ENCODE results near the gene TRAPPC12. TPM values are rescaled to one million over a fixed set of nuclear protein-coding genes. Genes with fewer than 3 reads are reported as not detected.
"Not testable (repeated sequence)": the region's sequence is repeated elsewhere in the genome, so short reads cannot be mapped to it uniquely, and the experiment has no call there.

Gene TRAPPC12
- total RNA-seq, 4 donors from 2014 or later = 93.0 to 198 (median 108) TPM

- Histone ChIP-seq H3K27me3 (no peaks in the 10 kb centered on the region), H3K27ac (peak overlapping the region; percentile 85 to 89 (median 86)), H3K4me3 (replicated peaks in 1 of 3) (no peak overlapping the region), H3K36me3 (peaks cover 4 to 8% of the 10 kb centered on the region in 2 donors), H3K4me1 (peaks cover 40 to 53% of the 10 kb centered on the region in 2 donors), H3K9me3 (no peaks in the 10 kb centered on the region)
- intact Hi-C loops (cut with DNase I) = no loop called here
- WGBS, 2 donors = 62 to 67% methylated on average over 20 of the region's 20 CpGs
- peak; percentile 38 to 47 for DNase-seq
- TF ChIP-seq POLR2A (IDR thresholded peaks at IDR 0.05) = no peak
- TF ChIP-seq, protein P1, sequence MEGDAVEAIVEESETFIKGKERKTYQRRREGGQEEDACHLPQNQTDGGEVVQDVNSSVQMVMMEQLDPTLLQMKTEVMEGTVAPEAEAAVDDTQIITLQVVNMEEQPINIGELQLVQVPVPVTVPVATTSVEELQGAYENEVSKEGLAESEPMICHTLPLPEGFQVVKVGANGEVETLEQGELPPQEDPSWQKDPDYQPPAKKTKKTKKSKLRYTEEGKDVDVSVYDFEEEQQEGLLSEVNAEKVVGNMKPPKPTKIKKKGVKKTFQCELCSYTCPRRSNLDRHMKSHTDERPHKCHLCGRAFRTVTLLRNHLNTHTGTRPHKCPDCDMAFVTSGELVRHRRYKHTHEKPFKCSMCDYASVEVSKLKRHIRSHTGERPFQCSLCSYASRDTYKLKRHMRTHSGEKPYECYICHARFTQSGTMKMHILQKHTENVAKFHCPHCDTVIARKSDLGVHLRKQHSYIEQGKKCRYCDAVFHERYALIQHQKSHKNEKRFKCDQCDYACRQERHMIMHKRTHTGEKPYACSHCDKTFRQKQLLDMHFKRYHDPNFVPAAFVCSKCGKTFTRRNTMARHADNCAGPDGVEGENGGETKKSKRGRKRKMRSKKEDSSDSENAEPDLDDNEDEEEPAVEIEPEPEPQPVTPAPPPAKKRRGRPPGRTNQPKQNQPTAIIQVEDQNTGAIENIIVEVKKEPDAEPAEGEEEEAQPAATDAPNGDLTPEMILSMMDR (IDR thresholded peaks at IDR 0.05) = no peak
These were observed 73.9 kb downstream of the TRAPPC12 start for GRCh38 chr2:3453190-3453999.

GRCh38 chr2:3454005-3454404, 74.5 kb downstream of the TRAPPC12 start:
- intact Hi-C loops (cut with DNase I); H3K4me3 ChIP-seq (replicated peaks in 1 of 3); H3K36me3 ChIP-seq; H3K27me3 ChIP-seq; H3K9me3 ChIP-seq; DNase-seq: not testable (repeated sequence)
- H3K27ac ChIP-seq = peak overlapping the region; percentile 85 to 89 (median 86)
- H3K4me1 ChIP-seq = peaks cover 46 to 59% of the 10 kb centered on the region in 2 donors
- WGBS, 2 donors = 70 to 86% methylated on average over 4 to 5 of the region's 6 CpGs

DNA sequence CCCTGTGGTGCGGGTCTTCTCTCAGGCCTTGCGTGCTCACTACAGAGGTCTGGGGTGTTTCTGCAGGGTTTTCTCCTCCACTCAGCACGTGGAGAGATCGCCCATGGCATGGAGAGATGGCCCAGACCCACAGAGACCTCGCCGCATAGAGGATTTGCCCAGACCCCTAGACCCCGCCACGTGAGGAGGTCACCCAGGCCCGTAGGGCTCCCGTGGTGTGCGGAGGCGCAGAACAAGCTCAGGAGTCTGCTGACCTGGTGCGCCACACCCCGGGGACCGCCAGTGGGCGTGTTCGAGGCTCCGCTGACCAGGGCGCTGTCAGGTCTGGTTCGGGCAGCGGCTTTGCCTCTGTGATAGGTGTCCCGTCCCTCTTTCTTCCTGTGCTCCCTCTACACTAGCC, 75.3 kb downstream of the TRAPPC12 start:
- no peaks in the 10 kb centered on the region for H3K27me3 ChIP-seq
- H3K4me3 ChIP-seq (replicated peaks in 1 of 3) = no peak overlapping the region
- TF ChIP-seq, protein P1 (IDR thresholded peaks at IDR 0.05) = no peak
- TF ChIP-seq POLR2A (IDR thresholded peaks at IDR 0.05) = no peak
- peaks cover 4 to 8% of the 10 kb centered on the region in 2 donors for H3K36me3 ChIP-seq
- H3K4me1 ChIP-seq = peaks cover 51 to 63% of the 10 kb centered on the region in 2 donors
- WGBS, 2 donors = 93 to 97% methylated on average over 16 to 22 of the region's 22 CpGs
- H3K27ac ChIP-seq = no peak overlapping the region
- no peak for DNase-seq
- H3K9me3 ChIP-seq = no peaks in the 10 kb centered on the region
- intact Hi-C loops (cut with DNase I) = no loop called here

- H3K4me1 ChIP-seq = peaks cover 46 to 63% of the 10 kb centered on the region in 2 donors
- H3K27ac ChIP-seq = no peak overlapping the region
- H3K9me3 ChIP-seq = no peaks in the 10 kb centered on the region
- H3K36me3 ChIP-seq = peaks cover 4 to 8% of the 10 kb centered on the region in 2 donors
- DNase-seq = no peak
- intact Hi-C loops (cut with DNase I) = no loop called here
- H3K27me3 ChIP-seq = no peaks in the 10 kb centered on the region
- WGBS, 2 donors = 95 to 97% methylated on average over 14 of the region's 14 CpGs
- no peak for TF ChIP-seq POLR2A (IDR thresholded peaks at IDR 0.05)
- TF ChIP-seq, protein P1 (IDR thresholded peaks at IDR 0.05) = no peak
- H3K4me3 ChIP-seq (replicated peaks in 1 of 3) = no peak overlapping the region
These were observed 76.6 kb downstream of the TRAPPC12 start for GRCh38 chr2:3456125-3456524.

DNA sequence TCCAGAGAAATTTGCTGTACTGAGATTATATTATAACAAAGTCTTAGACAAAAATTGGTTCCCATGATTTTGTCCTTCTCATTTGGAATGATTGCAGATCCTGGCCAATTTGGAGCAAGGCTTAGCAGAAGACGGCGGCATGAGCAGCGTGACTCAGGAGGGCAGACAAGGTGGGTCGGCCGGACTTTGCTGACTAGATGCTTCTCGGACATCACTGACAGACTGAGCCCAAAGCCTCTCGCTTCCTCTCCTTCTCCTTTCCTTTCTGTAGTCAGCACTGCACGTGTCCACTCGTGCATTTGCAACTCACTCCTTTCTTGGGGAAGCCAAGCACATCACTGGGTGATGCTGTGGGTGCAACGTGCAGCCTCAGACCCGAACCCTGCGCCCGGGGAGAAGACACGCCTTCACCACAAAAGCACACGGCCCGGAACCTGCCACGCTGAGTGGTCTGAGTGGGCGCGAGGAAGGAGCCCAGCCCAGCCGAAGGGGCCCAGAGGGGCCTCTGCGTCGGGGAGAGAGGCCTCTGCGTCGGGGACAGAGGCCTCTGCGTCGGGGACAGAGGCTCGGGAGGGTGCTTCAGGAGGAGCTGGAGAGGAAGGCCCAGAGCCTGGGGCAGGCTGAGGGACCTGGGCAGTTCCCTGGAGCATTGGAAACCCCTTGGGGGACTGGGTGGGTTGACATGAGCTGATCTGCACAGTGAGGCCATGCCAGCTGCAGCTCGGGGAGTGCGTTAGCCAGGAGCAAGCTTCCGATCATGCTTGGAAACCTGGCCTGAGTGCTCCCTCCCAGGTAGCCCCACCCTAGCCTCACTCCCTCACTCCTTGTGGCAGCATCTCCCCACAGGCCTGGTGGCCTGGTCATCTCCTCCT, 78.3 kb downstream of the TRAPPC12 start:
- no peaks in the 10 kb centered on the region for H3K27me3 ChIP-seq
- peak overlapping the region in 2 of 3 donors; percentile 86 to 88 for H3K27ac ChIP-seq
- intact Hi-C loops (cut with DNase I) = no loop called here
- TF ChIP-seq POLR2A (IDR thresholded peaks at IDR 0.05) = no peak
- TF ChIP-seq, protein P1 (IDR thresholded peaks at IDR 0.05) = no peak
- H3K36me3 ChIP-seq = peaks cover 4 to 8% of the 10 kb centered on the region in 2 donors
- peaks cover 38 to 55% of the 10 kb centered on the region in 2 donors for H3K4me1 ChIP-seq
- DNase-seq = no peak
- H3K4me3 ChIP-seq (replicated peaks in 1 of 3) = no peak overlapping the region
- H3K9me3 ChIP-seq = no peaks in the 10 kb centered on the region
- 93 to 96% methylated on average over 24 to 30 of the region's 30 CpGs for WGBS, 2 donors

All from thyroid gland (tissue), 4 donors.